DMS53 treated with DMSO at 0.1 percent for 48 hours (cell line): ENCODE data around the gene ITIH4.
A peak's percentile ranks its signal among the peaks of the same experiment; 100 is the strongest.

Experiments
- DNase-seq: peaks from one replicate; lab custom pipeline; 2025; ENCODE audit not compliant: unreplicated experiment; lab: John Stamatoyannopoulos, UW

Gene ITIH4

GRCh38 chr3:52834871-52835501 lies 4.5 kb upstream of the ITIH4 start, which contains the start of gene MUSTN1:
TSS of gene MUSTN1 (minus strand) at chr3:52835019. CDS start at chr3:52834948, 71 bp downstream.
- no peak for DNase-seq

DNA sequence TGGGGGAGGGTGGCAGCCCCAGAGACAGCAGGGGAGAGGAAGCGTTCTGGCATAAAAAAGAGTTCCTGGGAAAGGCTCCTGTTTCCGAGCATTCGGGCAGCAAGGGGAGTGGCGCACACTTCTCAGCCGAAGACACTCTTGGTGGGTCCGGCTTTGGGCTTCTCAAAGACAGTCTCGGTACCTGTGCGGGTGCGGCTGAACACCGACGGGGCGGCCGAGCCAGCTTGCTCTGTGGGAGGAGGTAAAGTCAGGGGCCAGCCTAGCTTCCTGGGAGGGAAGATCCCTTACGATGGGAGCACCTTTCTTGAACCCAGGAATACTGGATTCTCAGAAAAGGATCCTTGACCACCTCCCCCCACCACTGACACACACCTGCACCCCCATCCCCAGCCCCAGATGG lies 2.7 kb upstream of the ITIH4 start:
- no peak for DNase-seq

DNA sequence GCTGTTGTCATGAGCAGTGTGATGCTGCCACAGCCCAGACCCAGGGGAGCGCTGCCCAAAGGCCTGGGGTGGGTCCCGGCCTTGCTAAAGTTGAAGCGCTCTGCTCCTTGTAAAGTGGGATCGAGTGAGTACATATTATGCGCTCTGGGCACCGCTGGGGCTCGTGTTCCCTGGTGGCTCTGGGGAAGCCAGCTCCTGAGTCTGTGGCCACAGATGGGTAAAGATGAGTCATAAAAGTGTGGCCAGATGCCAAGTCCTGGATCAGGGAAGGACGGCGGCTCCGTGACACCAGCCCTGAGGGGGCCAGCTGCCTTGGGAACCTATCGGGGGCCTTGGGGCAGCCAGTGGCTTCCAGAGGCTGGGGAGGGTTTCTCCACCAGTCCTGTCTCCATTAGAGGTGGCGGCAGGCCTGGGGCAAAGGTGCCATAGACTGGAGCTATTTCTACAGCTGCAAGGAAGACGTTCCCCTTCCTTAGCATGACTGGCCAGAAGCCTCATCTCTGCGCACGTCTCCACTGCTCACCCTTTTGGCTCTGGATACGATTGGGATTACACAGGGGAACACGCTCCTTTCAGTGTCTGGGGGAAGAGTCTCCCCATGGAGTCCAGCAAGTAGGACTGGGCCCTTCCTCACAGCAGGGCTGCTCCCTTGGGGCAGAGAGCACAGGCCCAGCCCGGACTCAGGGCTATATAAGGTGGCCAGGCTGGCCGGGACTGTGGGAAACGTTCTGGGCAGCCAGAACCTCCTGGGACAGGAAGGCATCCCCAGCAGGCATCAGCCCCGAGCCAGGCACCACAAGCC lies 1.2 kb upstream of the ITIH4 start:
- DNase-seq = peak; percentile 13

GRCh38 chr3:52829906-52830463 lies 487 bp downstream of the ITIH4 start:
- no peak for DNase-seq

DNA sequence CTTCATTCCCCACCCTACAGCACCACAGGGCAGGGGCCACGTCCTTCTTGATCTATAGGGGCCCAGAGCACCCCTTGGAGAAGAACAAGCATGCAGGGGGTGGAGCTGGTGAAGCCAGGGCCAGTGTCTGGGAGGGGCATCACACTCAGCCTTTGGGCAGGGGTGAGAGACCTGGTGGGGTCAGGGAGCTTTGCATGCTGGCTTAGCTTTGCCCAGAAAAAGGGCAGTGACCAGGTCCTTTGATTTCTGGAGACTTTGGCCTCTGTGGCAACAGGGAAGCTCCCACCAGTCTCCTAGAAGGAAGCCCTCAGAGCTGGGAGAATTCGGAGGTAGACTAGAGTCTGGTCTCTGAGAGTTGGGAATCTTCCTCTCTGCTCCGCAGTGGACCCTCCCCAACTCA lies 990 bp downstream of the ITIH4 start:
- DNase-seq = no peak

DNA sequence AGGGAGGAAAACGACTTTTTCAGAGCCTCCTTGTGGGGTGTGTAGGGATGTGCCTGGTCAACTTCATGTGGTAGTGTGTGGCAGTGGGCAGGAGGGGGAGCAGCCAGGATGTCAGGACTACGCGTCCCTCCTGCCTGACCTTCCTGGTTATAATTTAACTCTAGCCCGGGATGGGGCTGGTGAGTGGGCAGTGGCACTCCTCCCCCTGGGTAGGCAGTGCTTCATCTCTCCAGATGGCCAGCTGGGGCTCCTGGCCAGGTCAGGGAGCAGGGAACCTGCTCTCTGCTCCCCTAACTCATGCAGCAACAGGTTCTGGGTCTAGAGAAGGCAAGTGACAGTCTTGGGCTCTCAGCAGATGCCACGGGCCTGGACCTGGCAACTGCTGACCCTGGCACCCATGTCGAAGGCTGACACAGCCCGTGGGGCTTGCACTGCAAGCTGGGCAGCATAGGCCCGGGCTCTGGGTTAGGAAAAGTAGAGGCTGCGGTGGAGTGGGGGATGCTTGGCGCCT lies 2.6 kb downstream of the ITIH4 start:
- no peak for DNase-seq

GRCh38 chr3:52827441-52827840 lies 3.0 kb downstream of the ITIH4 start:
- no peak for DNase-seq

DNA sequence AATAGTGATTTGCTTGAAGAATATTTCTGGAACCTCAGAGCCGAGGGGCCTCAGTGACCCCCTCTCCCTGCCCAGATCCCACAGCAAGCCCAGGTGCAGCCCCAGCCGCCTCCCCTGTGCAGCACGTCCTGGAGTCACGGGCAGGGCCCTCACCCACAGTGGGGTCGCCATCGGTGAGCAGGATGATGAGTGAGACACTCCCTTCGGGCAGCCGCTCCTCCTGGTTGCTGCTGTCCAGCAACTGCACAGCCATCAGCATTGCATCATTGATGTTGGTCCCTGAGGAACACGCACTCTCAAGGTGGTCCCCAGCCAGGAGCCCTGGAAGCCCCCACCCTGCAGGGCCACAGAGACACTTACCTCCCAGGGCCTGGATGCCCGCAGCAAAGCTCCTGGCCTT lies 6.4 kb downstream of the ITIH4 start:
- DNase-seq = no peak

- DNase-seq = no peak
These were observed 8.1 kb downstream of the ITIH4 start for GRCh38 chr3:52822363-52822762.

DNA sequence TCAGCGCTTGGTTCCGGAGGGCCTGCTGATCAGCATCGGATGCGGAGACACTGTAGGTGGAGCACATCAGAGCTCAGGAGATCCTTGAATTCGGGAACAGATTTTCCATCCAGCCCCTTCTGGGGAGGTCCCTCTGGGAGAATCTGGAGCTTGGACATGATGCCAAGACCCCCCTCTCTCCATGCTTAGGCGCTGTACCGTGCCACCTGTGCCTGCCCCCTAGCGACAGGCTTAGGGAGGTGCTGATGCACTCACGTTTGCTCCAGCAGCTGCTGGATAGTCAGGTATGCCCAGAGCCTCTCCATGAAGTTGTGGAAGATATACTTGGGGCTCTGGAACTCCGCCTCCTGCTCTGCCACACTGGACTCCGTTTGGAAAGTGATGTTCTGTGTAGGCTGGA lies 9.7 kb downstream of the ITIH4 start:
- DNase-seq = no peak

DNA sequence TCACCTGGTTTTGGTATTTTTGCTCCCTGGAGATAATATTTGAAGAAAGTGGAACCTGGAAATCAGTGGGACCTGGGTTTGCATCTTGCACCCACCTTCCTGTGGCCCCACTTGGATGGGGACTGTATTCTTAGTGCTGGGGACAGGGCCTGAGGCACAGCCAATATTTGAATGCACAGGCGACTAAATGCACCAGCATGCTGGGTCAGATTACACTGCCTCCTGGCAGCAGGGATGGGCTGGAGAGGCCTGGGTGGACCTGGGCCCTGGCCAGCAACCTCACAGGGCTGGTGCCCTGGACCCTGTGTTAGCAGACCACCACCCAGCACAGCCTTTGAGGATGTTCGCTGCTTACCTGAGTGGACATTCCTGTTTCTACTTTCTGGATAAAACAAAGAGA lies 10.5 kb downstream of the ITIH4 start:
- no peak for DNase-seq

- no peak for DNase-seq
These were observed 12.6 kb downstream of the ITIH4 start for GRCh38 chr3:52817860-52818259.

- no peak for DNase-seq
These were observed 13.3 kb downstream of the ITIH4 start for GRCh38 chr3:52817221-52817620.

GRCh38 chr3:52816654-52817053 lies 13.8 kb downstream of the ITIH4 start:
- no peak for DNase-seq

DNA sequence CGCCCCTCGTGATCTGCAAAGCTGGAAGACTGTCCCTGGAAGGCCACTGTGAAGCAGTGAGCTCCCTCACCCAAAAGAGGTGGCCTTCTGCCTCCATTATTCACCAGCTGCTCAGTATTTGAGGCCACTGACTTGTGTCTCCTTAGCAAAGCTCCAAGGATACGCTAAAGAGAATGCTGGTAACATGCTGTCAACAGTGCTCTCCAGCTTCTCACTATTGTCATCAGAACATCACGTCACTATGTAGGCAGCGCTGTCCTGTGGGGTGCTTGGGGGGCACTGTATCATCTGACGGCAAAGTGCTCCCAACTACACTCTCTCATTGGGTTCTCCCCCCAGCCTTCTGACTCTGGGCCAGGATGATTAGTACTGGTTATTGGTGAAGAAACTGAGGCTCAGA lies 14.3 kb downstream of the ITIH4 start:
- no peak for DNase-seq

DNA sequence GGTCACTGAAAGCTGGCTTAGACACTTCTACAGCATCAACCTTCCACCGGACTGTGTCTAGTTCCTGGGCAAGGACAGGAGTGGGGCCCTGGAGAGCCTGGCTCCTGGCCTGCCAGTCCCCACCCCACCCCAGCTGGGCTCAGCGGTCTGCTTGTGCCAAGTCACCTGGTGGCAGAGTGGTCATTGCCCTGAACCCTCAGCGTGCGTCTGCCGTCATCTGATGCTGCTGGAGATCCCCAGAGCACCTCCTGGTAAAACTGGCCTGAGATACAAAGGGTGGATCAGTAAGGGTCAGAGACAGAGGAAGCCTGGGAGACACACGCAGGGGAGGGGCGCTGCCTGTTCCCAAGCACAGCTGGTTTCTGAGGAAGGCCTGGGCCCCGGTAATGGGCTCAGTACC lies 16.7 kb downstream of the ITIH4 start:
- no peak for DNase-seq

- DNase-seq = no peak
These were observed 18.9 kb downstream of the ITIH4 start for GRCh38 chr3:52811452-52812011.

- DNase-seq = no peak
These were observed 19.5 kb downstream of the ITIH4 start for GRCh38 chr3:52810923-52811322.

GRCh38 chr3:52809662-52810377 lies 20.7 kb downstream of the ITIH4 start:
- DNase-seq = no peak

GRCh38 chr3:52809149-52809548 lies 21.3 kb downstream of the ITIH4 start:
- DNase-seq = no peak
